G401 (cell line): ENCODE results near the gene CHID1. TPM values are rescaled to one million over a fixed set of nuclear protein-coding genes. Genes with fewer than 3 reads are reported as not detected.
A peak's percentile ranks its signal among the peaks of the same experiment; 100 is the strongest.

ENCODE experiments used
- DNase-seq: peaks from one replicate; pipeline ENCODE4 v3.0.0-alpha.2; 2015; ENCODE audit warnings: low spot score
- in situ Hi-C: cut with HindIII; loops from 2 replicates; pipeline ENCODE4 v1.10.0; 2016; ENCODE audit warnings: low sequenced_read_pairs, mixed read lengths
- total RNA-seq: library from RNA; depleted of rRNA; stranded (reverse); fragments of >200 nt; shearing (Covaris generic); gene quantifications from 2 replicates; pipeline ENCODE4 v1.2.3, GENCODE V29; 2014

Gene CHID1
- total RNA-seq, 1 experiment from 2014 or later, result 64.2 TPM

DNA sequence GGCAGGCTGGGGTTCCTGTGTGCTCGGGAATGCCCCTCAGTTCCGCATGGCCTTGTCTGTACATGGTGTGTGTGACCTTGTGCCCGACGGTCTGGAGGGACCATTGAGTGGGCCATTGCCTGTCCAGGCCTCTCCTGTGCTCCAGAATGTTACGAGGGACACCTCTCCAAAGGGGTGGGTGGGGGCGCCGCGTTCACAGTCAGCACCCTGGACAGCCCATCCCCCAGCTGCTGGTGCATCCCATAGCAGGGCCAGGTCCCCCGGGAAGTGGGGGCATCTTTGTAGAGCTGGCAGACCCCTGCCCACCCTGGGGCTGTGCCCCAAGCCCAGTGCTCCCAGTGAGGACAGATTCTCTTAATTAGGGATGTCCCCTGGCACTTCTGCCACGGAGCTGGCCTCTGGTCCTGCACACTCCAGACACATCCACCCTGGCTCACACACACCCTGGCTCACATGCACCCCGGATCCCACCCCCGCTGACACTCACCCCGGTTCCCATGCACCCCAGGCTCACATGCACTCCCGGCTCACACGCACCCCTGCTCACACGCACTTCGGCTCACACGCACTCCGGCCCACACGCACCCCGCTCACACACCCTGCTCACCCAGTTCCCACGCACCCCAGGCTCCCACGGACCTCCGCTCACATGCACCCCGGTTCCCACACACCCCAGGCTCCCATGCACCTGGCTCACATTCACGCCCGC lies 52.4 kb downstream of the CHID1 start:
- no peak for DNase-seq
- in situ Hi-C loops, result no loop called here

DNA sequence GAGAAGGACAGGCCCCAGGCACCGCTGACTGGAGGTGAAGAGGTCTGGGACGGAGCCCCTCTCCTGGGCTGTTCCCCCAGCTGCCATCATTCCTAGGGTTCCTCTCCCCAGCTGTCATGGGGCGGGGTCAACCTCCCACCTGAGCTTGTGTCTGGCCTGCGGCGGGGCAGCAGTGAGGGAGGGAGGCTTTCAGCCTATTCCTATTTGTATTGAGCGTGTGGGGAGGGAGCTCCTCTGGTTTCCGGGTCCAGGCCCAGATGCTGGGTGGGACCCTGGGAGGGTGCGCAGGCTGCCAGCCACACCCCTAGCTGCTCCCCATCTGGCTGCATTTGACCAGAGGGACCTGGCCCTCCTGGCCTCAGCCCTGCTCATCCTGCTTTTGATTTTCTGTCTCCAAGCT lies 54.2 kb downstream of the CHID1 start:
- in situ Hi-C loops, result no loop called here
- DNase-seq, result no peak

DNA sequence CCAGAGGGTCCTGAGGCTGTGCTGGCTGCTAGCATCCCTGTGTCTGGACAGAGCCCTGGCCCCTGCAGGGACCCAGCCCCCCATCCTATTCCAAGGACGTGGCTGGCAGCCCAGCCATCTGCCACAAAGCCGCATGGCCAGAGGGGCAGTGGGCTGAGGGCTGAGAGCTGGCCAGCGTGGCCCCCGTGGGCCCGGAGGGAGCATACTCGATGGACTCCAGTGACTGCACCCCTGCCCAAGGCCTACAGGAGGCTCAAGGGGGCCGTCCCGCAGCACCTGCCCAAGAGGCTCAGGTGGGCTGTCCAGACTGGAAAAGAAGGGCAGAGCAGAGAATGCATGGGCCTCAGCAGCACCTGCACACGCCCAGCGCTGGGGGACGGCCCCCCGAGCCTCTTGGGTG lies 54.8 kb downstream of the CHID1 start:
- in situ Hi-C loops, result no loop called here
- no peak for DNase-seq

DNA sequence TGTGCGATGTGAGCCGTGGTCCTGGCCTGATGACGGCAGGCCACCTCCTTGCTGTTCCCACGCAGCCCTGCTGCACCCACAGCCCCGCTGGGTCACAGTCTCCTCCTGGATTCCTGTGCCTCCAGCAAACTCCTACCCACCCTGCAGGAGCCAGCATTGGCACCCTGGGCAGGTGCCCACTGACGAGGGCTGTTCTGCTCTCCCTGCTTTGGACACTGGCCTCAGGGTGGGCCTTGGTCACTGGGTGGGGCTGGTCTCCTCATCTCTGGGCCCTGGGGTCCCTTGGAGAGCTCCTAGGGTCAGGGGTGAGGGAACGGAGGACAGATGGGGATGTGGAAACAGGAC lies 55.3 kb downstream of the CHID1 start:
- DNase-seq, result no peak
- in situ Hi-C loops, result no loop called here

DNA sequence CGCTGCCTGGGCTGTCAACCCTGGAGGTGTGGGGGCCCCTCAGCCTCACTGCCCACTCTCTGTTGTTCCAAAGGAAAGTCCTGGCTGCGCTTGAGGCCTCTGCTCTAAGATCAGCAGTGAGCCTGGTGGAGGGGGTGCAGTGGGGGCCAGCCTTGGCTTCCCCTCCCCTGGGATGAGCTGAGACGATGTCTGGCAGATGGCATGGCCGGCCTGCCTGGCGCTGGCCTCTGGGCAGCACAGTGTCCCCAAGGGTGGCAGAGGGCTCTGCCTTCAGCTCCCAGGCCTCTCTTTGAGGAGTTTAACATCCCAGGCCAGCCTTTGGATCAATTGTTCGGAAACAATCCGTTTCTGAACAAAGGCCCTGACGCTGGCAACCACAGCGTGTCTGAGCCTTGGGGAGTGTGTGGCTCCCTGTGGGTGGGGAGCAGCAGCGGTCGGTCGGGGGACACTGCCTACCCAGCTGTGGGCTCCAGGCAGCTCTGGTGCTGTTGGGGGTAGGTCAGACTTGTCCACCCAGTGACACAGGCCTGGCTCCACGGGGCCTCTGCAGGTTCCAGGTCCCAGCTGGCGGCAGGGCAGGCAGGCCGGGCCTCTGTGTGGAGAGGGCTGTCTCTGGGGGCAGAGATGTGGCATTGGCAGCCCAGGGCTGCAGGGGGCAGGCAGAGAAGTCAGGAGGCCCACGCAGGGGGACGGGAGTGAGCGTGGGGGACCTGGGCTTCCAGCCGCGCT lies 55.8 kb downstream of the CHID1 start:
- no peak for DNase-seq
- in situ Hi-C loops, result no loop called here

DNA sequence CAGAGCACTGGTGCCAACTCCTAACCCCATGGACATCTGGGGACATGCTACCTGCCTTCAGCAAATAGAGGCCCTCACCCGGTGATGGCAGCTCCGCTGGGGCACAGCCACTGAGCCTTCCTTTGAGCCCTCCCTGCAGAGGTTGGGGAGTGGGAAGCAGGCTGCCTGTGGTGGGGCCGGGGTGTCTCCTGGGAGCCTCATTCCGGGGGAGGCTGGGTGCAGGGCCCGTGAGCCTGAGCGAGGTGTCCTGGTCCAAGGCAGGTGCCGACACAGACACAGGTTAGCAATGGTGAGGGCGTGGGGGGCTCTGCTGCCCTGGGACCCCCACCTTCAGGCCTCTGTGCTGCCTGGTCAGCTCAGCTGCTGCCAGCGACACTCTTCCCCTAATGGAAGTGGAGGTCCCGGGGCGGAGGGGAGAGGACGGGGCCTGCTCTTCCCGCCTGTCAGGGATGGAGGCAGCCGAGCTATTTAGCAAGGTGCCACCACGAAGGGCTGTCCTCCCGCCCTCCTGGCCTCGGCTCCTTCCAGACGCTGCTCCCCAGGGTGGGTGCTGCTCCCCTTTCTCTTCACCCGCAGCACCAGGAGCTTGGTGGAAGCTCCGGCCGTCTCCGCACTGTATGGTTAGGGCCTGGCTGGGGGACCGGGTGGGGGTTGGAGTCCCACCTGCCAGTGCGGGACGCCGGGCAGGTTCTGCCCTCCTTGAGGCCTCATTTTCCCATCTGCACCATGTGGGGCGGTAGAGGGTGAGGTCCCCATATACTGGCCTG lies 56.7 kb downstream of the CHID1 start:
- DNase-seq, result no peak
- in situ Hi-C loops, result no loop called here

DNA sequence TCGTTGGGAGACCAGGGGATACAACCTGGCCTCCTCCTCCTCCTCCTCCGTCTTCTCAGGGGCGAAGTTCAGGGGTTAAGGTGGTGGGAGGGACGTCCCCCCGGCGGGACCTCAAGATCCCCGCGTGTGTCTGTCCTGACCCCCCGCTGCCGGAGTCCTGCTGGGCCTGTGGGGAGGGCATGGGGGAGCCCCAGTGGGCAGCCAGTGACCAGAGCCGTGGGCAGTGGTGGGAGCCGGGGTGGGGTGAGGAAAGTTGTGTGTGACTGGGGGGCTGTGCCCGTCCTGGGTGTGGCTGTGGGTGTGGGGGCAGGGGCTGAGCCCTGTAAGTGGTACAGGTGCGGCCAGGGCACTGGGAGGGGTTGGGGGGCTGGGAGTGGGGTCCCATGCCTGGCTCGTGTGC lies 57.8 kb downstream of the CHID1 start:
- in situ Hi-C loops, result no loop called here
- DNase-seq, result no peak

DNA sequence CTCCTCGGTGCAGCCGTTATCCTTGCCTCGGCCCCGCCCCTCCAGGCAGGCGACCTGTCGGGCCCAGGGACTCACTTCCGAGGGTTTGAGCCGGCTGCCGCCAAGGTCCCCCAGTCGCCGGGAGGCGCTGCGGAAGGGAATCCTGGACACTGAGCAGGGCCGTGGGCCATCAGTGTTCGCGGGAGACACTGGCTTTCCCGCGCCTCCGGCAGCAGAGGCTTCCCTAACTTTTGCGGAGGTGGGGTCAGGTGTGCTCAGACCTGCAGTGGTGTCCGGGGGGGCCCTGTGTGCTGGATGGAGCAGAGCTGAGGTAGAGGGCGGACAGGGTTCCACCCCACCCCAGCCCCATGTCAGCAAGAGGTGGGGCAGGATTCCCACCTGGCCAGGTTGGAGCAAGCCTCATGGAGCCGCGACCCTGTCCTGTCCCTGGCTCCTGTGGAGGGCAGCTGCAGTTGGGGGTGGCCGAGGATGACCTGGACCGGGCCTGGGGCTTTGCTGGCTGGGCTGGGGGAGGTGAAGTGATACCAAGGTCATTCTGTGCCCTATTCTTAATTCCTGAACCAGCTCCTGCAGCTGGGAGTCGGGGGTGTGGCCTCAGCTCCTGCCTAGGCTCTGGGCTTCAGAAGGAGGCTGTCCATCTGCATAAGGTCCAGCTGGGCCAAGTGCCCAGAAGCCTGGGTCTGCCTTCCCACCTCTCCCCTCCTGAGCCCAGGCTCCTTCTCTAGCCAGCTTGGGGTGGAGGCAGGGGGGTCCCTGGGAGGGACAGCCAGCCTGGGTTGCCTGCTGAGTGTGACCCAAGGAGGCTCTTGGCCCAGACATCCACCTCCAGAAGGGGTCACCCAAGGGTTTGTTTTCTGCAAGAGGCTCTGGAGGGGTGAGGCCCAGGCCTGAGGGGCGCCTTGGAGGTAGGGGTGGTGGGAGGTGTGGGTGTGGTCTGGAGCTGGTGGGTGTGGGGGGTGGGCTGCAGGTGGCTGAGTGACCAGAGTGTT lies 59.5 kb downstream of the CHID1 start:
- in situ Hi-C loops, result no loop called here
- peak; percentile 44 for DNase-seq

DNA sequence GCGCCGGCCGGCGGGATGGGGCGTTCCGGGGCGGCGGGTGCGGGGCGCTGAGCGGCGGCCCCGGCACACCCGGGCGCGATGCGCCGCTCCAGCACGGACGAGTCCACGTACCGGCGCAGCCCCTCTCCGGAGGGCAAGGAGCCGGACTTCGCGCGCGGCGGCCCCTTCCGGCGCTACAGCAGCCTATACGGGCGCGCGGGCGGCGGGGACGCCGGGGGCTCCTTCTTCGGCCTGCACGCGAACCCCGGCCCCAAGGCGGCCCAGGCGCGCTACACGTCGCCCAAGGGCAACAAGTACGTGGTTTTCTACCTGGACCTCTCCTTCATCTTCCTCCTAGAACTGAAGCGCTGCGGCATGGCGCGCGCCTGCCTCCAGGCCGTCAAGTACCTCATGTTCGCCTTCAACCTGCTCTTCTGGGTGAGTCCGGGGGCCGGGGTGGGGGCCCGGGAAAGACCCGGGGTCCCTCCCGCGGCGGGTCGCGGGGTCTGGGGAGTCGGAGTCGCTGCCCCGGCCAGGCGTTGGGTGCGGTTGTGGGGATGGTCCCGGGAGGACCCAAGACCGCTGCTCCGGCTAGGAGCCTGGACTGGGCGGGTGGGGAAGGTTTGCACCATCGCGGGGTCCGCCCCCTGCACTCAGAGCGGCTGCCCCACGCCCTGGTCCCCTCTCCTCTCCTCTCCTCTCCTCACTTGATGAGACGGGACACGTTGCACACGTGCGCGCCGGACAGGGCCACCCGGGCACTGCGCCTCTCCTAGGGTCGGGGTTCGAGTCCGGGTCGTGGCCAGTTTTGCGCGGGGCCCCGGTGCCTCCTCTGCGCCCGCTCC lies 60.4 kb downstream of the CHID1 start:
- in situ Hi-C loops, result no loop called here
- DNase-seq, result no peak

DNA sequence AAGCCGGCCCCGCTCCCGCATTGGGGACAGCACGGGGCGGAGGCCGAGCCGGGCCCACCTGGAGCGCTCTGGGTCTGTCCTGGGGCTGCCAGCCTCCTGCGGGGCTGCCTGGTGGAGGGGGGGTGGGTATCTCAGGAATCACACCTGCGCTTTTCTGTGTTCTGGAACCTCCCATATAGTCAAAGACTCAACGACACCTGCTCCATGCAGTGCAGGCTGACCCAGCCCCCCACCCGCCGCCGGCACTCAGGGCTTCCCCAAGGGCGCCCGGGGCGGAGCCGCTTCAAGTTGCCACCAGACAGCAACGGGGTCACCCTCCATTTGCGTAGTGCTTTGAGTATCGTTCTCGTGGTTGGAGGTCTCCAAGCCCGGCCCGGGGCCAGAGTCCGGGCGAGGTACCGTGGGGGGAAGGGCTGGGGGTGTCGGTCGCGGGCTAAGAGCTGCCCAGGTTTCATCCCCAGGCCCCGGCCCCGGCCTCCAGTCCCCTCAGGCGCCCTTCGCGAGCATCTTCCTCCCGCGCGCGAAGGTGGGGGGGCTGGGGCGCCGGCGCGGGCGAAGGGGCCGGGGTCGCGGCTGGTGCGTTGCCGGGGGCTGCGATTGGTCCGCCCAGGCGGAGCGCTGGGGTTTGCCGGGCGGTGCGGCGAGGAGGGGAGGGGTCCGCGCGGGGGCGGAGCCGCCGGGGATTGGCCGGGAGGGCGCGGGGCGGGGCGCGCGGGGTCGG lies 61.3 kb downstream of the CHID1 start:
- no peak for DNase-seq

DNA sequence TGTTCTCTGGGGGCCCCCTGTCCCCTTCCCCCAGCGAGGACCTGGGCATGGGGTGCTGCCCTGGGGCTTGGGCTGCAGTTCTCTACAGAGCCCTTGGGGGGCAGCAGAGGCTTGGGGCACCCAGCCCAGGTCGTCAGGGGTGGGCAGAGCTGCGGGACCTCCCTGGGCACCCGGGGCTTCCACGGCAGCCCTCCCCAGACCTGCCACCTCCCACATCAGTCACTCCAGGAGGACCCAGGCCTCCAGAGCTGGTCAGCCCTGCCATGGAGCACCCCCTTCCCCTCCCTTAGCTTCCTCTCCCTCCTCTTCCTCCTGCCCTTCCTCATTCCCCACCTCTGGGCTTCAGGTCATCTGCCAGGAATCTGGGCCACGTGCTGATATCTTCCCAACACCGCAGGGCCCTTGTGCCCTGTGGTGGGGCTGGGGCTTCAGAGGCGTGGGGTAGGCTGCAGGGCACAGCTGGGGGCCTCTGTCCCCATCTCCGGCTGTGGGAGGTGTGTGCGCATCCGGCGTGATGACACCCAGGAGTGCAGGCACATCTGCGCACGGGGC lies 62.2 kb downstream of the CHID1 start:
- DNase-seq, result peak; percentile 64
- in situ Hi-C loops, result no loop called here

More for the DNA sequence above, 61.3 kb downstream of the CHID1 start:
- in situ Hi-C loops, result no loop called here

DNA sequence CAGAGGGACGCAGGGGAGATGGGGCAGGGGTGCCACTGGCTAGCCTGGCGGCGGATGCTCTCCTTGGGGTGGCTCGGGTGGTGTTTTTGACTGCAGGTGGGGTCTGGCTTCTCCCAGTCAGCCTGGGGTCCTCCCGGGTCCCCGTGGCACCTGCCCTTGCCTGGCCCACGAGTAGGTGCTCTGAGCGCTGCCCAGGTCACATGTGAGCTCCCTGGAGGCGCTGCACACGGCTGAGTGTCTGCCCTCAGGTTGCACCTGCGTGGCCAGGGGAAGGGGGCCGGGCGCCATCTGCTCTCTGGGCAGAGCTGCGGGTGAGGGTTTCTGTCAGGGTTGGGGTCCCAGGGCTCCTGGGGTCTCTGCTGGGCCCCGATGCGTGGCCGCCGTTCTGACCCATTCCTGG lies 62.7 kb downstream of the CHID1 start:
- in situ Hi-C loops, result no loop called here
- DNase-seq, result no peak

DNA sequence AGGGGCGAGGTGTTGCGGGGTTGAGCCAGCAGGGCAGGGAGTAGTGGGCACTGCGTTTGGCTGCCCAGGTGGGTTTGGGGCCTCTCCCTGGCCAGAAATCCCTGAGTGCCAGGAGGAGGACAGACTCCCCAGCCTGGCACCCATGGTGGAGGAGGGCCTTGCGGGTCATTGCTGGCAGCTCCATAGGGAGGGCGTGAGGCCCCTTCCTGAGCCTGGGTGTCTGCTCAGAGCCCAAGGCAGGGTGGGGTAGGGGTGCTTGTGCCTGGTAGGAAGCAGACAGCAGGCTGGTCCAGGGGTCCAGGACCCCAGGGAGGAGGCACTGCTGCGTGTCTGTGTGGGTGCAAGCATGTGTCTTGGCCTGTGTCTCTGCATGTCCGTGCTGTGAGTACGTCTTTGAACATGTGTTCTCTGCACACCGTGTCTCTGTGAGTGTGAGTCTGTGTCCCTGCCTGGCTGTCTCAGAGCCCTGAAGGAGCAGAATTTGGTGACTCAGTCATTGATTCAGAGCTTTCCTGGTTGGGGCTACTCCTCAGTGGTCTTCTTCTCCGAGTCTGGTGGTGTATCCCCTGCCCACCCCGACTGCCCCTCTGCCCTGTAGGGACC lies 64.0 kb downstream of the CHID1 start:
- in situ Hi-C loops, result no loop called here

DNA sequence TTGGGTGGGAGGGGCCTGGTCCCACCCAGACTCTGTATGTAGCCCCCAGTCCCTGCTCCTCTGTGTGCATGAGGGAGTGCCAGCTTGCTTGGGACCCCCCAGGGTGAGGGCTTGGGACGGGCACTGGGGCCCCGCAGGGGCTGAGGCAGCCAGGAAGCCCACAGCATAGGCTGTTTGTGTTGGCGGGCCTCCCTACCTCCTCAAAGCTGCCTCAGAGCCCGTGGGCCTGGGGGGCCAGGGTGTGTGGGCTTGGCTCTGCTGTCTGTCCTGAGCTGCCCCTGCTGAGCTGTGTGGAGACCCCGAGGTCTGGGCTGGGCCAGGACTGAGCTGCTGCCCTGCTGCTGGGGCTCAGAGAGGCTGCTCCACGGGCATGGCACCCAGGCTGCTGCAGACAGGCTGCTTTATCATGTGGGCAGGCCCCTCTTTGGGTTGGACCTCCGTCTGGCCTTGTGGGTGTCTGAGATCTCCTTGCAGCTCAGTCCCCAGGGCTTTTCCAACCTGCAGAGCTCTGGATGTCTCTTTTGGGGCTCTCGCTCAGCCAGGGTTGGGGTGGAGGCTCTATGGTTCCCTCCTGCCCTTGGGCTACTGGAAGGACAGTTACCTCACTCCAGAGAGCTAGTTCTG lies 64.6 kb downstream of the CHID1 start:
- in situ Hi-C loops, result no loop called here
- DNase-seq, result no peak

More for the DNA sequence above, 64.0 kb downstream of the CHID1 start:
- DNase-seq, result no peak

DNA sequence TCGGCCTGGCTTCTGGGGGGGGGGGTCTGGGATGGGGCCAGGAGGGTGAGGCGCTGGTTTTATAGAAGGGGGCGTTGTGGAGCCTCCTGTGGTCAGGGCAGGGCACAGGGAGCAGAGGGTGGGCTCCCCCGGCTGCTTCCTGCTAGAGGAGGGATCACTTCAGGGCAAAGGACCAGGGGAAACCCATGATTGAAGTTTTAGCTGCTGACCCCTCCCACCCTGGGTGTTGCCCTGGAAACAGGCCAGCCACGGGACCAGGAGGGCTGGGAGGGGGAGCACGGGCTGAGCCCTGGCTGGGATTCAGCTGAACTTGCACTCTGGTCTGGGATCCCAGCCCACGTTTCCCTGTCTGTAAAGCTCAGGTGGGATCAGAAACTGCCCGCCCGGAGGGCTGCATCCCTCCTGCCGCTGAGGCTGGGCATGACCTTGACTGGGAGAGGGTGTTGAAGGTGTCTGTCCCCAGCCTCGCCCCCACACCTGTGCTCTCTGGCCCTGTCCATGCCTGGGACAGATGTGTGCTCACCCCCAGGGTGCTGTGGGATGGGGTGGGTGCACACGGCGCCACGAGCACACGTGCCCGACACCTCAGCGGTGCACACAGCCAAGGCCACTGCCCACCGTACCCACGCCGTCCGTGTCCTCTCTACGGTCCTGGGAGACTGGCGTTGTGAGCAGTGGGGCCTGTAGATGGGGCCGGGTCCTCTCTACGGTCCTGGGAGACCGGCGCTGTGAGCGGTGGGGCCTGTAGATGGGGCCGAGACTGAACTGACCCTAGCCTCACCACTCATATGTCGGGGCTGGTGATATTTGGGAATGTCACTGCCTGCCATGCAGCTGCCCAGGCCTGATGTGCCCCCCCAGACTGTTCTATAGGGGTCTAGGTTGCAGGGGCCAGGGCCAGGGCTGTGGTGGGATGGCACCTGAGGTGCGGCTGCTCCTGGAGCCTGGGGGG lies 65.6 kb downstream of the CHID1 start:
- peak; percentile 67 for DNase-seq
- in situ Hi-C loops, result no loop called here
